ENCODE data around the gene CSMD2.

GRCh38 chr1:33762109-33762830, 402.8 kb downstream of the CSMD2 start:
- TF ChIP-seq CTCF (IDR thresholded peaks at IDR 0.05 in 2 of 3, conservative IDR thresholded peaks at IDR 0.05 in 1 of 3; ENCODE audit: borderline replicate concordance in 1 of 3, insufficient read depth in 1 of 3, low read depth in 2 of 3, low read length in 2 of 3) (no peak), ZFX (IDR thresholded peaks at IDR 0.05) (no peak), REST (IDR thresholded peaks at IDR 0.05; ENCODE audit: low read depth) (no peak)
